Stimulated activated CD8-positive, alpha-beta memory T cell treated with anti-CD3 and anti-CD28 coated beads, Interleukin-7, amount 100 ng/mL, for 1 hour (primary cell): ENCODE data around the gene LRRC7.
"Not testable (repeated sequence)": the region's sequence is repeated elsewhere in the genome, so short reads cannot be mapped to it uniquely, and the experiment has no call there.

ENCODE experiments used
- DNase-seq, 2 donors: peaks; one replicate each; pipeline ENCODE4 v3.0.0-alpha.2; 2020; ENCODE audit warnings: low read depth in 2 of 2

The LRRC7 gene

DNA sequence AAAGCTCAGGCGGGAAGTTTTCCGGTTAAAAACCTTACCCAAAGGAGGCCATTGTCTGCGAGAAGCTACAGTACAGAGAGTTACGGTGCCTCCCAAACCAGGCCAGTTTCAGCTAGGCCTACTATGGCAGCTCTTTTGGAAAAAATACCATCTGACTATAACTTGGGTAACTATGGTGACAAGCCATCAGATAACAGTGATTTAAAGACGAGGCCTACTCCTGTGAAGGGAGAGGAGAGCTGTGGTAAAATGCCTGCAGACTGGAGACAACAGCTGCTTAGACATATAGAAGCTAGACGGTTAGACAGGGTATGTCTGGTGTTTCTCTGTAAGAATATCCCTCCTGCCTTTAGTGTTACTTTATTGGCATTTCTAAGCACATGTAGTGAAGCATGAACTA is 471.8 kb downstream of the LRRC7 start:
- no peak for DNase-seq

DNA sequence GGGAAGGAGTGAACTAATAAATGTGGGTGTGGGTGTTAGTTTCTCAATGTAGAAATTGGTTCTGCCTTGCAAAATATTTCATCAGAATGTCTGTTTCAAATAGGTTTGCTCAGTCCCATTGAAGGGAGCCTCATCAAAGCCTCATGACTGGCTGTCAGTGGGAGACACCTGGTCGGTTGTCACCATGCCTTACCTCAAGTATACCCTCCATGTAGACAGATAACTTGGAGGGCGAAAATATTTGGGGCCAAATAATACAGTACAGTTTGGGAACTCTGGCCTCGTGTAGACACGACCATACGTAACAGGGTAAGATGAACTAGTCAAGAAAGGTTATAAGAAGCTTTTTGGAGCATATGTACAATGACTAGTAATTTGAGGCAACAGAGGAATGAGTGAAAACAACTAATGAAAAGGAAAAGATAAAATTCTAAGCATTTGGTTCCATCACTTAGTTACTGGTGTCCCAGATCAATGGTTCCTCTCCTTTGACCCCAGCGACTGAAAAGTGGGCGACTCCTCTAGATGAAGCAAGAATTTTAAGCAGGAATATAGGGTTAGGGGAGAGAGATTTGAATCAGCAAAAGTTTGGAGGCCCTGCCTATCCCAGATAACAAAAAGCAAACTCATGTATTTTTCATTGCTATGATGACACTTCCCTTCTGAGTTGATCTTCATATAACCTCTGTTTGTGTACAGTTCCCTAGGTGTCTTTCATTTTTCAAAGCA is 473.8 kb downstream of the LRRC7 start:
- DNase-seq = no peak

DNA sequence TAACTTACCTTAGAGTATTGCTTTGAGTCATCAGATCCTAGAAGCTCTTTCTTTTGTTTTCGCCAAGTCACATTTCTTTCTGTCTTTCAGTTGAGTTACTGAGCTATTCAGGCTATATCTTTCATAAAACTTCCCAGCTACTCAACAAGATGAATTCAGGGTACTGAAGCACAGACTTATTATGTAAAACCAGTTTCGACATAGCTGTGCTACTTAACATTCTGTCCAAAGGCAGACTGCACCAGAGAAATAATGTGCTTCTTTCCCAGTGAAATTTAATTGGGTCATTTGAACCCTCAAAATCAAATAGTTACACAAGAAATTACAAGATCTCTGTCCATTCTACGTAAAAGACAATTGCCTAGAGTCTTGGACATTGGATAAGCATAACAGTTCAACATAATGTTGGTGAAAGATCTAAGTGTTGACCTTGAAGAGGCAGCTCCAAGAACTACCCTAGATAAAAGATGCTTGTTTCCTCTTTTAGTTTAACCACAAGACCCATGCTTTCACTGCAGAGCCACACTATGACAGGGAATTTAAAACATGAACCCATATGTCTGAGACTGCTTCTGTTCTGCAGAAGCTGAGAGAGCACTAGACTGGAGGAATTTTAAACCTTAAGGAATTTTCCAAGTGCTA is 474.5 kb downstream of the LRRC7 start:
- no peak for DNase-seq

DNA sequence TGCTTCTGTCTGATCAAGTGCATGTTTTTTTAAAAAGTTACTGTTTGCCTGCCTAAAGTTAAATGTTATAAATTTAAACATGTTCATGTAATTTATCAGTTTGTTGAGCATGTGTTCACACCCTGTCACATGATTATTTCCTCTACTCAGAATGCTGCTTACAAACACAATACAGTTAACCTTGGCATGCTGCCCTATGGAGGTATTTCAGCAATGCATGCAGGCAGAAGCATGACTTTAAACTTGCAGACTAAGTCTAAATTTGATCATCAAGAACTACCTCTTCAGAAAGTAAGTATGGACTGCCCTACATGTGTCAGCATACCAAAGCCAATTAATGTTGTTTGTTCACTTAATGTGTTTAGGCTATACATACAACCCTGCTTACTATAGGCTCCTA is 476.1 kb downstream of the LRRC7 start:
- no peak for DNase-seq

DNA sequence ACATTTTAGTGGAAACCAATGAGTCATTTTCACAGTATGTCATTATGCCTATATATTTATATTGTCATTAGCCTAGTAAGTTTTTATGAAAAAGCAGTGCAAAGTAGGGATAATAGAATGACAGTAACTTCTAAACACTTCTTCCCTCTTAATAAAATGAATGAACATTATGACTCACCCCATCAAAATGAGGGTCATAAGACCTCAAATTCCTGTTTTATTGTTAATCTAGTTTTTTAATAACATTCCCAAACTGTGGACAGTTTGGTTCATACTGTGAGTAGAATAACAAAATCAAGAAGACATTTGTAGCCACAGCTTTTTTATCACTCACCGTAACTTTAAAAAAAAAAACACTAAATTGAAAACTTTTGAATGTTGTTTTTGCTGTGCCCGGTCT is 477.1 kb downstream of the LRRC7 start:
- no peak for DNase-seq

DNA sequence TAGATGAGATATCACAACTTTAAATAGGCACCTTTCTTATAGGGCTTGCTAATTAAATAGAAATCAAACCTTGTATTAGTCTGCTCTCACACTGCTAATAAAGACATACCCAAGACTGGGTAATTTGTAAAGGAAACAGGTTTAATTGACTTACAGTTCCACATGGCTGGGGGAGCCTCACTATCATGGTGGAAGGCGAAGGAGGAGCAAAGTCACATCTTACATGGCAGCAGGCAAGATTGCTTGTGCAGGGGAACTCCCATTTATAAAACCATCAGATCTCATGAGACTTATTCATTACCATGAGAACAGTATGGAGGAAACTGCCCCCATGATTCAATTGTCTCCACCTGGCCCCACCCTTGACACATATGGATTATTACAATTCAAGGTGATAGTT is 477.9 kb downstream of the LRRC7 start:
- DNase-seq = not testable (repeated sequence)

DNA sequence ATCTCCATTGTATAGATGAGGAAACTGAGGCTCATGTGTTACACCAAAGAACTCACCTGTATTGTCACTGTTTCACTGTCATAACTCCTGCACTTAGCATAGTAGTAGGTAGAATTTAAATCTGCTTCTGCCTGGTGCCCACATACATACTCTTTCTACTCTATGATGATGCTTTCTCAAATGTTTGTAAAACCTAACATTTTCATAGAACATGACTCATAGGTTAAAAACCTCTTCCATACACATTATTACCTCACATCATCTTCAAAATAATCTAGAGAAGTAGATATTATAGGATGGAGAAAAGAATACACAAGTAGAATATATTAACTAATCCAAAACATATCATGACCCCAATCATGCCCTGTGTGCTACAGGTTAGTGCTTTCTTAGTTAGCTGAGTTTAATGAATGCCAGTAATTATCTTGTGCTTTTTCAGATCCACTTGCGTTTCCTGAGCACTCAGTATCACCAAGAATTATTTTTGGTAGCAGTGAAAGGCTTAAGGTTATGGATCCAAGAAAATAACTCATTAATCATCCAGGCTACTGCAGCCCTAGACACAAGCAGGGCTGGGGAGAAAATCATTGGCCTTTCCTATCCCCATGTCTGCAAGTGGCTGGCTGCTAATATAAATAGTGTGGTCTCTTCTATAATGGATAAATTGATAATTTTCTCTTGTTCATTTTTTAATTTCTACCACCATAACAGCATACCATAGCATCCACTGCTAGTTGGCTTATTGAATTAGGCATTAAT is 480.8 kb downstream of the LRRC7 start:
- DNase-seq = no peak

DNA sequence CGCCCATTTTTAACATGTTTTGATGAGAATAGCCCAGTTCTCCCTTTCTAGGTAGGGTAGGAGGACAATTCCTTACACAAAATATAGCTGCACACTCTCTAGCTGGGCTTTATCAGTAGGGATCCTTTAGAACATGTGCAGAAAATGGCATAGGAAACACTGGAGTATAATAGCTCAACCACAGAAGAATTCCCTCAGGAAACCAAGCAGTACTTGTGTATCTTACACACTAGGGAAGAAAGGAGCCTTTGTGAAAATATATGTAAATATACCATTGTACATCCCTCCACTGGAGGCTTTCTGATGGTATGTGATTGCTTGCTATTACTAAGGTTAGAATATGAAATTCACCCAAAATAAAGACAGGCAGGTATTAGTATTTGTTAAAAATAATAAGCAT is 484.2 kb downstream of the LRRC7 start:
- DNase-seq = no peak

DNA sequence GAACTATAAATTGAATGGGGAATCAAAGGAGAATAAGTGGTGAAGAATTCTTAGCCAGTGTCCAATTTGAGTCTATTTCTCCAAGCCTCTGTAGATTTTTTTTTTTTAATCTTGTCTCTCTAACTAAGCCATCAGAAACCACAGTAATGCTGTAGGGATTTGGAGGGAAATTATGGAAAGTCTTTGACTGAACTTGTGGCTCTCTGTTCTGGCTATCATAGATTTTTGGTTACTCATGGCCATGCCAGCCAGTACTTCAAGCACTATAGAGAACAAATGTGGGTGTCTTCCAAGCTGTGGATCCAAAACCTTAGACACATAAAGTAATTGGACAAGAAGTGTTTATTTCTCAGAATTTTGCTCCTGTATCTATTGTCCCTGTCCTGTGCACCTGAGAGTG is 489.8 kb downstream of the LRRC7 start:
- no peak for DNase-seq

DNA sequence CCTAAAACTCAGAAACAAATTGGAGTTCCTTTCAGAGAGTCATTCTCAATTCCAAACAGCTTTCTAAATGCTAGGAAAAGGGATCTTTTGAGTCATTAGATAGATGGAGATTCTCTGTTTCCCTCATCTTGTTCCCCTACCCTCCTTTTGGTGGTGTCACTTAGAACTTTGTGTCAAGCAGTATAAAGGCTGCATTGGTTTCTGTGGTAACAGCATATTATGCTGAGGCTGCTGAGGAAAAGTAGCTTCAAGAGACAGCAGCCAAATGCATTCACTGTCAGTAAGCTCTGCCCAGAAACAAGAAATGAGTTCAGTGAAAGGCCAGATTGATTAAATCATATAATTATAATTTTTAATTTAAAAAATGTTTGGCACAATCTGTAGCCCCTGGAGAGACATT is 493.5 kb downstream of the LRRC7 start:
- no peak for DNase-seq

DNA sequence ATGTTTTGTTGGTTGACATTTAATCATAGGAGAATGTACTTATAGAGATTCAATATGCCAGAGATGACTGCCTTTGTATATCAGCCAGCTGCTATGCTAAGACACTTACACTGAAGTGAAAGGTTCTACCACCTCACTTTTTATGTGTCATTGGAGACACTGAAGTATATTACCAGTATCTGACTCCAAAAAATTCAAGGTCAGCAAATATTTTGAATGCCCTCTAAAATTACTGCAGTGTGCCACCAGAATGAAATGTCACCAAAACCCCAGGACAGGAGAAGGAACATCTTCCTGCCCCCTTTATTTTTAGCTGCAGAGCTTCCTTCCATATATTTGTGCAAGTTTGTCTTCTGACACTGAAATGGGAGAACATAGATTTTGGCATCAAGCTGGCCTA is 496.1 kb downstream of the LRRC7 start:
- no peak for DNase-seq

DNA sequence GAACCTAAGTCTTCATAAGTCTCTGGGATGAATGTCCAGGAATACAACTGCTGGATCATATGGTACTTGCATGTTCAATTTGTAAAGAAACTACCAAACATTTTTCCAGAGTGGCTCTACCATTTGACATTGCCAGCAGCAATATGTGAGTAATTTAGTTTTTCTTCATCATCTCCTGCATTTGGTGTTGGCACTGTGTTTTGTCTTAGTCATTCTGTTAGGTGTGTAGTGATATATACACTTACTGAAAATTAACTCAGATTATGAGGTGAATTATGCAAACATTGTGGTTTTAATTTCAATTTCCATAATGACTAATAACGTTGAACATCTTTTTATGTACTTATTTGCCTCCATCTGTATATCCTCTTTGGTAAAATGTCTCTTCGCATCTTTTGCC is 499.0 kb downstream of the LRRC7 start:
- DNase-seq = no peak

DNA sequence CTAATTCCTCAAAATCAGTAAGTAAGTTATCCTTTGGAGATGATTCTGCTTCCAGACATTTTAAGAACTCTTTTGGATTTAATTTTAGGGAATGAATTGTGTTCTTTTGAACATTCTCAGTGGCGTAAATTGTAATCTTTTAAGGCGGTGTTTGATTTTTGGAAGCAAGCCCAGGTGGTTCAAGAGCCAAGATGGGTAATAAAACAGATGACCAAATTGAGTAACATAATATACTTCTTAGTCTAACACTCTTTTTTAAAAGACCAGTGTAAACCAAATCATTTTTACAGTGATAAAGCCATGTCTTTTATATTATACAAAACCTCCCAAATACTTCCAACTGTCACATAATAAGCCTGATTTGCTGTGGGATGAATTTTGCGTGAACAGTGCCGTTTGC is 503.9 kb downstream of the LRRC7 start:
- DNase-seq = no peak

DNA sequence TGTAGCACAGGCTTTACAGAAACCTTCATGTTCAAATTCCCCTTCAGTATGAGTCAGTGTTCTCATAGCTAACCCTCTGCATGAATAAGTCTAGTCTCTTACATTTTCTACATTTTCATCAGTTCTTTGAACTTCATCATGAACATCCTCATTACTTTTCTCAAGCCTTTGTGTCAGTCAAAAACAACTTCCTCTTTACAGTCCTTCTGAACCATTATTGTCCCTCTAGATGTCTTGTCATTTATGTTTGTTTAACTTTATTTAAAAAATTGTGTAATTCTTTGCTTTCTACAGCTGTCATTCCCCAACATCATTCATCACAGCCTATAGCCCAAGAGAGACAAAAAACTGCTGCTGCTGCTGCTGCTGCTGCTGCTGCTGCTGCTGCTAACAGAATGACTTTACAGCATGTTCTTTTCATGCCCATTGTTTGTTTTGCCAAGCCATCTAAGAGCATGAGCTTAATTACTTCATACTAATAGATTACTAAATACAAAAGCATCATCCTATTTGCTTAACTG is 504.6 kb downstream of the LRRC7 start:
- DNase-seq = no peak

DNA sequence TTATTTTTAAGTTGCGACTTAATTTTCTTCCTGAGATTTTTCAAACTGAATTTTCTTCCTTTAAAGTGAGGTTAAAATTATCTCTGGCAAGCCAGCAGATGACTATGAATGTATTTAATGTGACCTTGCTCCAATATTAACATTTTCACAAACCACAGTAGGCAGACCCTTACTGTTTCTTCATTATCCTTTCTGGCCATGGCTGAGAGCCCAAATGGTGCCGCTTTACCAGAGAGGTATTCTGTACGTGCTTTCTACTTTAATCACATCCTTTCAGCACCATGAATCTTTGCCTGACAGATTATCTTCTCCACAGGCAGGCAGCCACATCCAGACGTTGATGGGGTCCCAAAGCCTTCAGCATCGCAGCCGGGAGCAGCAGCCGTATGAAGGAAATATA is 508.0 kb downstream of the LRRC7 start:
- no peak for DNase-seq

DNA sequence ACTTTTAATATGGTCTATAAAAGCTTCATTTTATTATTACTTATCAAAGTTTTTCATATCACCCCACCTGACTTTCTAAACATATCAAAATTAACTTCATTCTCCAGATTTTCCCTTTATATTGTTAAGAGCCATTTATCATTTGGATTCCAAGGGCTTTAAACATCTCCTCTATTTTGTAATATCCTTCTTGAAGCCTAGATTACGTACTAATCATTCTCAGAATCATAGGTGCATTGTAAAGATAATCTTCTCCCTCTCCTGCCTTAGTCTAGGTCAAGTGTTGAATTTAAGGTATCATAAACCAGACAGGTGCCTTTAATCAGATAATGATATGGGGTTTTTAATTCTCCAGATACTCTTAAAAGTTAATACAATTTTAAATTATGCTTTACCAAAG is 509.3 kb downstream of the LRRC7 start:
- DNase-seq = no peak

DNA sequence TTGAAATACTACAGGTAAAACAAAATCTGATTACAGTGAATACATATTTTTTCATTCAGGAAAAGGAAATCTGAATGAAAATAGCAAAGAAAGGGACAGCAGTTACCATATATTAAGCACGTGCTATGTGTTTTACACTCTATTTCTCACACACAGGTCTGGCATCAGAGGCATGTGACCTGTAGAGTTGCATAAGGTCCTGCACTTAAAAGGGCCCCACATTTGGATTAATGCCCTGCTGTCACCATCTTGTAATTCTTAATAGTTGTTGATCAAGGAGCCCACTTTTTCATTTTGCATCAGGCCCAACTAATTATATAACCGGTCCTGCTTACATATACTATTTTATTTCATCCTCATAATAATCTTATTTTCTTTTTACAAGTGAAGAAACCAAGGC is 511.8 kb downstream of the LRRC7 start:
- no peak for DNase-seq

DNA sequence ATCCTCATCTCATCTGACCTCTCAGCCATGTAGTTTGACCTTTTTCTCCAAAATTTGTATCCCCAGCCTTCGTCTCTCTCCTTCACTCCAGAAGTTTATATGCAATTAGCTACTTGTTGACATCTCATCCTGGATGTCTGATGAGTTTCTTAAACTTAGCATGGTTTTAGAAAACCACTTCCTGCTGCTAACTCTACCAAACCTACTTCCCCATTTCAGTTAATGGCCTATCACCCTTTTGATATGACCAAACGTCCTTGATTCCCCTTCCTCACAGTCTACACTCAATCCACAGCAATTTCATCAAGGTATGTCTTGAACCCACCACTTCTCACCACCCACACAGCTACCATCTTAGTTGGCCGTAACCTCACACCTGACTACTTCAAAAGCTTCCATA is 515.8 kb downstream of the LRRC7 start:
- DNase-seq = no peak

DNA sequence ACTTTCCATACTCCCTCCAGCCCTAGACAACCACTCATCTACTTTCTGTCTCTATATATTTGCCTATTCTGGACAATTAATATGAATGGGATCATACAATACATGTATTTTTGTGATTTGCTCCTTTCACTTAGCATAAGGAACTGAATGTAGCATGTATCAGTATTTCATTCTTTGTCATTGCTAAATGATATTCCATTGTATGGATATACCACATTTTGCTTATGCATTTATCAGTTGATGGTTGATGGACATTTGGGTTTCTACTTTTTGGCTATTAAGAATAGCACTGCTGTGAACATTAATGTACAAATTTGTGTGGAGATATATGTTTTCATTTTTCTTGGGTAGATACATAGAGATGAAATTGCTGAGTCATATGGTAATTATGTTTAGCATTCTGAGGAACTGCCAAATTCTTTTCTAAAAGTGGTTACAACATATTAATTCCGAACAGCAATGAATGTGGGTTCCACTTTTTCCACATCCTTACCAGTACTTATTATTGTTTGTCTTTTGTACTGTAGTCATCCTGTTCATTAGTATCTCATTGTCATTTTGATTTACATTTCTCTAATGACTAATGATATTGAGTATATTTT is 516.7 kb downstream of the LRRC7 start:
- no peak for DNase-seq

DNA sequence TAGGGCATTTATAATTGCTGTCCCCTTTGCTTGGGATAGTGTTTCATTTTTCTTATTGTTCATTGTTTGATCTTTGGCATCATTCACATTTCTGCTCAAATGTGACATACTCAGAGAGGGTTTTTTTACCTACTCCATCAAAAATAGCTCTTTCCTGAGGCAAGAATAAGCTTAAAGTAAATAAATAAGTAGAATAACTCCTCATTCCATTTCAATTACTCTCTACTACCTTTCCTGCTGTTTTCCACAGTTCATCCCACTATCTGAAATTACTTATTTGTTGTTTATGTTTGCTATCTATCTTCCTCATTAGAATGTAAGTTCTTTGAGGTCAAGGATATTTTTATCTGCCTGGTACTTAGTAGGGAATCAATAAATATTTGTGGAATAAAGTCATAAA is 517.8 kb downstream of the LRRC7 start:
- no peak for DNase-seq

DNA sequence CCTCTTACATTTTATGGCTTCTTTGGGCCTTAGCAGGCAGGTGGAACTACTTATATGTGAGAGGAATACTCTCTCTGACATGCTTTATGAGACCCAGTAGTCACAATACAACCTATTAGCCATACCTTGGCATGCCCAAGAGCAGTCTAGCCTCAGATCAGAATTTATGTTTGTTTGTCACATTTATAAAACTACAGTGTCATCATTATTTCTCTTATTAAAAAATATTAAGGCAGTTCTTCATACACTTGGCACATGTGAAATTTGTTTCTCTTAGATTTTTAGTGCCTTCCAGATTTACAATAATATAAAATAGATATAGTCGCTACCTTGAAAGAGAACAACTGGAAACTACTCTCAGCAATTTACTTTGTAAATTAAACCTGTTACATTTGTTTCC is 519.2 kb downstream of the LRRC7 start:
- DNase-seq = no peak

DNA sequence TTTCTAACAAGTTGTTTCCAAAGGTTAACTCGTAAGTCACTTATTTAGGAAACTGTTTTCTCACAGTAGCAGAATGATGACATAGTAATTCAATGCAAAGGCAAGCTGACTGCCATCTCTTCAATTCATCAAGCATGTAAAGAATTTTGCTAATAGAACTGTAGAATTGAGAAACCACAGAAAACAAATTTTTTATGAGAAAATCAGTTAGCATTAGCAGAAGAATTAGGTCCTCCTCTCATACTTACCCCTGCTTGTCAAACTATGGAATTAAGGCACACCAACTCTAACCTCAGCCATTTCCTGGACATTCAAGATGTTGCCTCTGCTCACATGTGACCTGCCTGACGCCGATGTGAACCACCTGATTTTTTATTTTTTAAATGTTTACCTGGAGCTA is 522.4 kb downstream of the LRRC7 start:
- no peak for DNase-seq

DNA sequence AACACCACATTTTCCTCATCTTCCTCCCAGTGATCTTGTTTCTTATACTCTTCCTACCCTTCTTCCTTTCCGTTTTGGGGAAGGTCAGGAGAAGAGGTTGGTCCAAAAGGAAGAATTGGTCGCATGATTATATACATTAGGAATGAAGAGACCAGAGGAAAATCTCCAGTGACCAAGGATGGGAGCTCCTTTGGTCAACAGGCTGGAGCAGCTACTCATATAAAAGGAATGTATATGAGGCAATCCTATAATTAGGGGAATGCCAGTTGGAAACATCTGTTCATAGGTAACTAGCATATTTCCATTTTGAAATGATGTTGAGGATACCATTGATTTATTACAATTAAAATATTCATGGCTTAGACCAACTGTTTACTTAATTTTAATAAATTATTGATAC is 523.2 kb downstream of the LRRC7 start:
- no peak for DNase-seq
